Testis (tissue), 3 donors: ENCODE data around the gene FIZ1. TPM values are rescaled to one million over a fixed set of nuclear protein-coding genes. Genes with fewer than 3 reads are reported as not detected.
A peak's percentile ranks its signal among the peaks of the same experiment; 100 is the strongest.

Source experiments
- DNase-seq: peaks from one replicate; pipeline ENCODE4 v3.0.0-alpha.2; 2019
- H3K27ac ChIP-seq, 2 donors: fragments of 200-600 bp; sonication (generic); one replicate each; pipeline ENCODE4 v1.5.1; 2019
- H3K27me3 ChIP-seq: fragments of 200-600 bp; sonication (generic); one replicate; pipeline ENCODE4 v1.5.1; 2019
- H3K36me3 ChIP-seq: fragments of 200-600 bp; sonication (generic); one replicate; pipeline ENCODE4 v1.5.1; 2017; ENCODE audit warnings: low read depth; ENCODE audit errors: missing control alignments
- H3K4me1 ChIP-seq: fragments of 200-600 bp; sonication (generic); one replicate; pipeline ENCODE4 v1.5.1; 2019
- H3K4me3 ChIP-seq, 2 donors: fragments of 200-600 bp; sonication (generic); one replicate each; pipeline ENCODE4 v1.5.1; 2017 to 2019
- H3K9me3 ChIP-seq: fragments of 200-600 bp; sonication (generic); one replicate; pipeline ENCODE4 v1.5.1; 2017
- POLR2A ChIP-seq: fragments of 450-650 bp; IDR thresholded peaks from one replicate; pipeline ENCODE4 v1.6.1; 2017; ENCODE audit warnings: antibody characterized with exemption, mild to moderate bottlenecking, moderate library complexity
- WGBS, 2 donors: methylation state at CpG; one replicate each; pipeline ENCODE4 v1.1.5; 2018; 5-methylcytosine and 5-hydroxymethylcytosine counted together
- intact Hi-C: fragments of 100-400 bp; cut with DNase I; formaldehyde crosslinking; loops from one replicate; pipeline ENCODE4 v1.15.1; 2023; ENCODE audit warnings: low total_unique reads
- polyA plus RNA-seq: library from polyadenylated mRNA; stranded (reverse); fragments of 350-450 nt; fragmentation: Illumina TruSeq; extraction: RNeasy Lipid Tissue Mini Kit (QIAGEN cat#74804); gene quantifications from one replicate; pipeline ENCODE4 v1.2.3, GENCODE V29; 2014; ENCODE audit warnings: low read depth, low replicate concordance; ENCODE audit not compliant: insufficient read depth
- total RNA-seq, 2 donors: library from RNA; depleted of rRNA; stranded (reverse); fragments of >200 nt; gene quantifications; one replicate each; pipeline ENCODE4 v1.2.3, GENCODE V29; 2016
- TF ChIP-seq, protein P1 (sequence below), 3 experiments: fragments of 450-650 bp in 2 of 3; fragments of 200-600 bp in 1 of 3; sonication (generic) in 1 of 3; IDR thresholded peaks; one replicate each; pipeline ENCODE4 v1.5.1; 2016 to 2019; ENCODE audit warnings: antibody characterized with exemption in 3 of 3, mild to moderate bottlenecking in 2 of 3, moderate library complexity in 1 of 3

Gene FIZ1
- total and polyA plus RNA-seq, 3 donors from 2014 or later, result 8.5 to 17.4 (median 16.5) TPM

DNA sequence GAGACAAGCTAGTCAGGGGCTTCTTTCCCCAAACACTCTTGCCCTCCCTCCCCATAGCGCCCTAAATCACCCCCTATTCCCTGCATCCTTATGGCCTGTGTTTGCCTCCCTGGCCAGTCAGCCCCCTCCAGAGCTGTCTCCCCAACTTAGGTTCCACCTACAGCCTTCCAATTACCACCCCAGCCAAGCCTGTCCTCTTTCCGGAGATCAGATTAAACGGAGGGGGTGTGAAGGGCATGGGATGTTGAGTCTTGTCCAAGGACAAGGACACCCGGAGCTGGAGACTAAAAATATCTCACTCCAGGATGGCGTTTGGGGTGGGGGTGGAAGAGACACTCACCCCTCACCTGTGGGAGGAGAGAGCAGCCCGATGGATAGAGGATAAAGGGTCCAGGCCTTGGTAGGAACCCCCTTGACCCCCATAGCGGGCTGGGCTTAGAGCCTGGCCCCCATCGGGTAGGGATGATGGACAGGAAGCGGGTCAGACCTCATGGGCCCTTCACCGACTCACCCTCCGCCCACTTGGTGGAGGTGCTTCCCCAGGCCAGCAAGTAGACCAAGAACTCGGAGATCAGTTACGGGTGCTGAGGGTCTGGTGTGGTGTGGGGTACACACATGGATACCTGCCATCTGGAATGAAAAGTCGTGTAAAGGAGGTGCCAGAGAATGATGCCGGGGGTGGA, 12.1 kb upstream of the FIZ1 start:
- Histone ChIP-seq H3K27me3 (no peaks in the 10 kb centered on the region), H3K9me3 (no peaks in the 10 kb centered on the region), H3K4me3 (no peak overlapping the region), H3K27ac (no peak overlapping the region), H3K36me3 (no peaks in the 10 kb centered on the region), H3K4me1 (peaks cover 17% of the 10 kb centered on the region)
- TF ChIP-seq, protein P1, sequence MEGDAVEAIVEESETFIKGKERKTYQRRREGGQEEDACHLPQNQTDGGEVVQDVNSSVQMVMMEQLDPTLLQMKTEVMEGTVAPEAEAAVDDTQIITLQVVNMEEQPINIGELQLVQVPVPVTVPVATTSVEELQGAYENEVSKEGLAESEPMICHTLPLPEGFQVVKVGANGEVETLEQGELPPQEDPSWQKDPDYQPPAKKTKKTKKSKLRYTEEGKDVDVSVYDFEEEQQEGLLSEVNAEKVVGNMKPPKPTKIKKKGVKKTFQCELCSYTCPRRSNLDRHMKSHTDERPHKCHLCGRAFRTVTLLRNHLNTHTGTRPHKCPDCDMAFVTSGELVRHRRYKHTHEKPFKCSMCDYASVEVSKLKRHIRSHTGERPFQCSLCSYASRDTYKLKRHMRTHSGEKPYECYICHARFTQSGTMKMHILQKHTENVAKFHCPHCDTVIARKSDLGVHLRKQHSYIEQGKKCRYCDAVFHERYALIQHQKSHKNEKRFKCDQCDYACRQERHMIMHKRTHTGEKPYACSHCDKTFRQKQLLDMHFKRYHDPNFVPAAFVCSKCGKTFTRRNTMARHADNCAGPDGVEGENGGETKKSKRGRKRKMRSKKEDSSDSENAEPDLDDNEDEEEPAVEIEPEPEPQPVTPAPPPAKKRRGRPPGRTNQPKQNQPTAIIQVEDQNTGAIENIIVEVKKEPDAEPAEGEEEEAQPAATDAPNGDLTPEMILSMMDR (IDR thresholded peaks at IDR 0.05), result no peak
- no peak for TF ChIP-seq POLR2A
- DNase-seq, result no peak
- intact Hi-C loops, result no loop called here
- WGBS, 2 donors, result 50 to 56% methylated on average over 14 to 15 of the region's 15 CpGs

DNA sequence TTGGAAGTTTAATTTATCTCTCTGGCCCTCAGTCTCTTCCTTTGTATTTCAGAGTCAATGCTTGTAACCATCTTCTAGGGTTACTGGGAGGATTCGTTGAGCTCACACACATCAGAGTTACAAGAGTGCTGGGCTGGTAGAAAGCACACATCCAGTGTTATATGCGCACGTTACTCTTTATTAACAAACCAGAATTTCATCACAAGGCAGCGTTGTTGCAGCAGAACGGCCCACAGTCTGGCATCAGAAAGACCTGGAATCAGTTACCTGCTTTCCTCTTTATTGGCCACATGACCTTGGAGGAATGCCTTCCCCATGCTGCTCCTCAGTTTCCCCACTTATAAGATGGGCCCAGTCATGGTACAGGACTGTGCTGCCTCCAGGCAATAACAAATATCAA, 10.0 kb upstream of the FIZ1 start:
- peaks cover 20% of the 10 kb centered on the region for H3K4me1 ChIP-seq
- intact Hi-C loops, result loop anchor here (10.0 kb wide), 1 partner anchor 95 kb away; no protein-coding TSS in a partner anchor
- WGBS, 2 donors, result 92 to 93% methylated on average over 5 of the region's 5 CpGs
- TF ChIP-seq, protein P1 (IDR thresholded peaks at IDR 0.05), result no peak
- H3K9me3 ChIP-seq, result no peaks in the 10 kb centered on the region
- H3K36me3 ChIP-seq, result no peaks in the 10 kb centered on the region
- no peak overlapping the region for H3K27ac ChIP-seq
- no peak for DNase-seq
- no peak overlapping the region for H3K4me3 ChIP-seq
- H3K27me3 ChIP-seq, result no peaks in the 10 kb centered on the region

DNA sequence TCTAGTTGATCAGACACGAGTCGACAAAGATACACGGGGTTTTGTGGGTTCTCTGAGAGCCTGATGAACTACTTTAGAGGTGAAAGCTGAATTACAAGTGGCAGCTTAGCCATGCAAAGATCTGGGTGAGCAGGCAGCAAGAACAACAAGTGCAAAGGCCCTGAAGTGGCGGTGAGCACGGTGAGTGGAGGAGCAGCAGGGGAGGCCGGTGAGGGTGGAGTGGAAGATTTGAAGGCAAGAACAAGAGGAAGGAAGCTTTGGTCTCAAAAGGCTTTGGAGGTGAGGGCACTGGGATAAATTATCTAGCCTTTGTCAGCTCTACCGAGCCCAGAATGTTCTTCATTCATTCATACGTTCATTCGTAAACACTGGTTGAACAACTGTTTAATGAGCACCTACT, 7.5 kb upstream of the FIZ1 start:
- peaks cover 18% of the 10 kb centered on the region for H3K4me1 ChIP-seq
- H3K4me3 ChIP-seq, result no peak overlapping the region
- 50 to 68% methylated on average over 9 of the region's 9 CpGs for WGBS, 2 donors
- no peaks in the 10 kb centered on the region for H3K36me3 ChIP-seq
- no peak for DNase-seq
- intact Hi-C loops, result loop anchor here (10.0 kb wide), 1 partner anchor 92 kb away; no protein-coding TSS in a partner anchor
- no peaks in the 10 kb centered on the region for H3K9me3 ChIP-seq
- TF ChIP-seq, protein P1 (IDR thresholded peaks at IDR 0.05), result no peak
- TF ChIP-seq POLR2A, result no peak
- H3K27ac ChIP-seq, result peak overlapping the region in 1 of 2 donors; percentile 53
- H3K27me3 ChIP-seq, result no peaks in the 10 kb centered on the region

DNA sequence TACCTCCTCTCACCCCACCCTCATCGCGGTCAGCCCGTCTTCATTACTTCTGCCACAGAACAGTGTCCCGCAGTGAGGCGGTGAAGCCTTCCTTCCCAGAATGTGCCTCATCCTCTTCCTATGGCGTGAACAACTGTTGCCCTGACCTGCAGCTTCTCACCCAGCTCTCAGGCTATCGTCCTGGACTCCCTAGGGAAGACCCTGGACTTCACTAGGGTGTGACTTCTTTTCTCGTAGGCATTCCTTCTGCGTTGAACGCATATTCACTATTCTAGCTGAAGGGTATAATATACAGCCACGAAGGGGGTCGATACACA, 7.1 kb upstream of the FIZ1 start:
- 15 to 18% methylated on average over 12 of the region's 12 CpGs for WGBS, 2 donors
- no peak for TF ChIP-seq POLR2A
- TF ChIP-seq, protein P1 (IDR thresholded peaks at IDR 0.05), result no peak
- H3K4me3 ChIP-seq, result peak overlapping the region; percentile 91
- H3K27ac ChIP-seq, result peak overlapping the region; percentile 53 to 94
- no peaks in the 10 kb centered on the region for H3K36me3 ChIP-seq
- H3K27me3 ChIP-seq, result no peaks in the 10 kb centered on the region
- intact Hi-C loops, result loop anchor here (10.0 kb wide), 1 partner anchor 92 kb away; no protein-coding TSS in a partner anchor
- DNase-seq, result no peak
- peaks cover 14% of the 10 kb centered on the region for H3K4me1 ChIP-seq
- no peaks in the 10 kb centered on the region for H3K9me3 ChIP-seq
